GM12891 (cell line): ENCODE measurements around the gene ZMYM1.

Experiments used
- PAX5 ChIP-seq: IDR thresholded peaks from 2 replicates; pipeline ENCODE4 v1.6.1; 2011; ENCODE audit warnings: low read length, moderate library complexity, mild to moderate bottlenecking; ENCODE audit not compliant: insufficient read depth, severe bottlenecking
- POLR2A ChIP-seq: IDR thresholded peaks from 2 replicates; pipeline ENCODE4 v1.6.1; 2011; ENCODE audit warnings: low read depth, low read length, control low read depth
- POLR2AphosphoS5 ChIP-seq: IDR thresholded peaks from 2 replicates; pipeline ENCODE4 v1.6.1; 2011; ENCODE audit warnings: low read depth, low read length, control low read depth
- SPI1 ChIP-seq: IDR thresholded peaks from 2 replicates; pipeline ENCODE4 v1.6.1; 2011; ENCODE audit warnings: low read depth, low read length, control low read depth
- TAF1 ChIP-seq: IDR thresholded peaks from 2 replicates; pipeline ENCODE4 v1.6.1; 2011; ENCODE audit warnings: low read depth, low read length, control low read depth

DNA sequence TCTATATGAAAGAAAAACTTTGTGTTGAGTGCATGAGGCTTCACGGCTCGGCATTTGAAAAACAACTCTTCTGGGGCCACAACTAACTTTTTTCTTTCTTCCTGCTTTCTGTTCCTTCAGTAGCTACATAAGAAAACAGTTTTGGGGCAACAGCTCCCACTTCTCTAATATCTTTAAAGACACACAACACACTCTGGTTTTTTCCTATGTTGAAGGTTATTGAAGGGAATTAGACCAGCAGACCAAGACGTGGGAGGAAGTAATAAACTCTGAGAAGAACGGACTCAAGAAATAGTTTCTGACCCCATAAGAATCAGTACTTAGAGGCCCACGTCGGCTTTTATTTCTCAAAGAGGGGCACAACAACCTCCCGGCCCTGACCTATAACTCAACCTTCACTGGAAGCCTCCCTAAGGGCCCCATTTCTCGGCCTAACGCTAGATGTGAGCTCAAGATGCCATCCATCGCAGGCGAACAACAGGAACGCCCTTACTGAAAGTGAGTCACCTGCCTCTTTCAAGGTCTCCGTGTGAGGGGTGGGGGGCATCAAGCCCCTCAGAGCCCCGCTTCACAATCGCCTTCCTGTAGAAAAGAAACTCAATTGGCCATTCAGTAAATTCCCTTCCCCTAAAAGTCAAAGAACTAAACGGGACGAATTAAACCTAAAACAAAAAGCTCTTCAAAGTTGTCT is 48.3 kb upstream of the ZMYM1 start:
- TF ChIP-seq POLR2AphosphoS5 (no peak), POLR2A (no peak), SPI1 (peak; percentile 46; the same call in 1 of the 2 replicates), PAX5 (no peak), TAF1 (no peak)
